Right lobe of liver (tissue), 4 donors: ENCODE data around the gene GJA3.

Experiments
- CTCF ChIP-seq, 4 donors: fragments of 200-600 bp in 3 of 4; fragments of 450-650 bp in 1 of 4; IDR thresholded peaks; one replicate each; pipeline versions ENCODE4 v1.5.1 to v1.8.0; 2016 to 2022; ENCODE audit warnings: antibody characterized with exemption in 4 of 4, mild to moderate bottlenecking in 2 of 4
- POLR2A ChIP-seq: fragments of 450-650 bp; IDR thresholded peaks from one replicate; pipeline ENCODE4 v1.6.1; 2017; ENCODE audit warnings: antibody characterized with exemption, mild to moderate bottlenecking
- donor health status: DM: no; HTN: no; CAD: no.
- donor health status: DM: no; HTN: no; CAD: no.
- donor health status: DM: no; HTN: yes; CAD: no.

DNA sequence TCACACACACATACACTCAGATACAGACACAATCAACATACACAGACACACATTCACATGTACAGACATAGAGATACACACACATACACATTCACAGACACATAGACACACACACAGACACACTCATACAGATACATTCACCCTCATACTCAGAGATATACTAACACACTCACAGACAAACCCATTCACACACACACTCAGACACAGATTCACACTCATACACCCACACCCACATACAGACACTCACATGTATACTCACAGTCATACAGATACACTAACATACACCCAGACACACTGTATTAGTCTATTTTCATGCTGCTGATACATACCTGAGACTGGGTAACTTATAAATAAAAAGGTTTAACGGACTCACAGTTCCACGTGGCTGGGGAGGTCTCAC lies 30.8 kb downstream of the GJA3 start:
- no peak for TF ChIP-seq CTCF (IDR thresholded peaks at IDR 0.05)
- no peak for TF ChIP-seq POLR2A
